HG03354 (cell line): Measurements from ENCODE around the gene SEZ6L.

Source experiments
- ATAC-seq: cut with Tn5 transposase; IDR thresholded peaks from one replicate; pipeline ENCODE4 v1.9.1; 2021; ENCODE audit warnings: mild to moderate bottlenecking; ENCODE audit not compliant: unreplicated experiment, poor library complexity, severe bottlenecking

SEZ6L gene

GRCh38 chr22:26287382-26288225 is 118.3 kb downstream of the SEZ6L start:
- no peak for ATAC-seq

DNA sequence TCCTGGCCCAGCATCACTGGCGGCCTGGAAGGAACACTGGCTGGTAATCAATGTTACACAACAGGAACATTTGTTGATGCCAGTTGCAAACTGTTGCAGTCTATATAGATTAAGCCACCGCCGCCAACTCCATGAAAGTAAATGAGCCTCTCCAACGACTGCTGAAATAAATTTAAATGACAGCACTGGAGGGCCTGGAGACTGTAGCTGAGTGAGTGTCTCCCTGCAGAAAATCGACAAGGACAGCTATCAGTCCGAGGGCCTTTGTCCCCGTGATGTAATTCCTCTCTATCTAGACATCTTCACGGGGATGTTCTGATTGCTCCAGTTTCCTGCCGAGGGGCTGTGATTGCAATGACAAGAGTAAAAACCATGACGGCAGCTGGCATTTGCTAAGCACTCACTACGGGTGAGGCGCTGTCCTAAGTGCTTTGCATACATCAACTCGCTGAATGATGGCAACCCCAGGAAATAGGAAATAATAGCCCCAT is 120.4 kb downstream of the SEZ6L start:
- ATAC-seq: no peak

GRCh38 chr22:26291940-26292666 is 122.8 kb downstream of the SEZ6L start:
- no peak for ATAC-seq

GRCh38 chr22:26292667-26292995 is 123.4 kb downstream of the SEZ6L start:
- ATAC-seq: no peak

GRCh38 chr22:26295563-26296126 is 126.4 kb downstream of the SEZ6L start:
- ATAC-seq: no peak

GRCh38 chr22:26298605-26299310 is 129.5 kb downstream of the SEZ6L start:
- no peak for ATAC-seq

DNA sequence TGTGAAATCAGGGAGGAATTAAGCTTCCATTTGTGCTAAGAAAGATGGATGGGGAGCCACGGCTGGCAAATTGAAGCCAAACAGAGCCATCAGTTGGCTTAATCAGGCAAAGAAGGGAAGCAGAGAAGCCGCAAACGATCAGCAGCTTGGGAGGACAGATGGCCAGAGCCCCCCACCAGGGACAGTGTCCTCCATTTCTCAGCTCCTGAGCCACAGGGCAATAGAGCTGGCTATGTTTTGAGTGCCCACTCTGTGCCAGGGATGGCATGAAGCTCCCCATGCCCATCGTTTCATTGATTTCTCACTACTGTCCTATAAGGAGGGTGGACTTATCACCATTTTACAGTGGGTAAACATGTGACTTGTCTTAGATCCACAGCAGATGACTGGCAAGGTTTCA is 133.5 kb downstream of the SEZ6L start:
- no peak for ATAC-seq

DNA sequence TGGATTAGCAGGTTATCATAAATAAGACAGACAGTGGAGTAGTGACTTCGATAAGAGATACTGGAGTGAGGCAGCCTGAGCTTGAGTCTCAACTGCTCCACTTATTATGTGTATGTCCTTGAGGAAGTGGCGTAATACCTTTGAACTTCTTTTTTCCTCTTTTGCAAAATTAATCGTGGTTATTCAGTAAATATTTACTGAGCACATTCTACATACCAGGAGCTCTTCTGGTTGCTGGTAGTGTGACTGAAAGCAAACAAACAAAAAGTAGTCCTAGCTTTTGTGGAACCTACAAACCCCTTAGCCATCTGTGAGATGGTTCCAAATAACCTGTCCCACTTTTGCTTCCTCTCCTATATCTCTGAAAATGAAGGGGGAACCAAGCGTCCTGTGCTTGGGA is 134.2 kb downstream of the SEZ6L start:
- ATAC-seq: no peak

DNA sequence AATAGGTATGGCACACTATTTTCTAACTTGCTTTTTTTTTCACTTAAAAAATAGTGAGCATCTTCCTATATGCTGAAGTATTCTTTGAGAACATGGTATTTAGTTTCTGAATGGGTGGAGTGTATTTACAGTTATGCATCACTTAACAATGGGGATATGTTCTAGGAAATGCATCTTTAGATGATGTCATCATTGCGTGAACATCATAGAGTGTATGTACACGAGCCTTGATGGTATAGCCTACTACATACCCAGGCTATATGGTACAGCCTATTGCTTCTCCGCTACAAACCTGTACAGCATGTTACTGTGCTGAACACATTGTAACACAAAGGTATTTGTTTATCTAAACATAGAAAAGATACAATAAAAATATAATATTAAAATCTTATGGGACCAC is 135.5 kb downstream of the SEZ6L start:
- no peak for ATAC-seq

GRCh38 chr22:26308467-26308866 is 139.2 kb downstream of the SEZ6L start:
- ATAC-seq: no peak

GRCh38 chr22:26310616-26311015 is 141.4 kb downstream of the SEZ6L start:
- no peak for ATAC-seq

- no peak for ATAC-seq
These were observed 144.0 kb downstream of the SEZ6L start for GRCh38 chr22:26313291-26313690.

DNA sequence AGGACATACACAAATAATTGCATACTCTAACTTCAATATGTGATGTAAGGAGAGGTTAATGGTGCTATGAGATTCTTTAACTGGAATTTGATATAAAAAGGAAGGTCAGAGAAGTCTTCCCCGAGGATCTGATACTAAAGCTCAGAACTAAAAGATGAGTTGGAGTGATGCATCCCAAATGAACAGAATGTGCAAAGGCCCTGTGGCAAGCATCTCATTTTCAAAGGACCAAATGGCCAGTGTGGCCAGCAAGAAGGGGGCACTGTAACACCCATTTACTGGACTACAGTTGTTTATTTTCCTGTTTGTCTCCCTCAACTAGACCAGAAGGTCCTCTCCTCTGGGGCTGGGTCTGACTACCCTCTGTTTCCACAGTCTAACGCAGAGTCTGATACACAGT is 144.9 kb downstream of the SEZ6L start:
- ATAC-seq: no peak

- no peak for ATAC-seq
These were observed 145.4 kb downstream of the SEZ6L start for GRCh38 chr22:26314656-26315055.

GRCh38 chr22:26316732-26317285 is 147.5 kb downstream of the SEZ6L start:
- ATAC-seq: no peak

GRCh38 chr22:26318975-26319374 is 149.7 kb downstream of the SEZ6L start:
- no peak for ATAC-seq

DNA sequence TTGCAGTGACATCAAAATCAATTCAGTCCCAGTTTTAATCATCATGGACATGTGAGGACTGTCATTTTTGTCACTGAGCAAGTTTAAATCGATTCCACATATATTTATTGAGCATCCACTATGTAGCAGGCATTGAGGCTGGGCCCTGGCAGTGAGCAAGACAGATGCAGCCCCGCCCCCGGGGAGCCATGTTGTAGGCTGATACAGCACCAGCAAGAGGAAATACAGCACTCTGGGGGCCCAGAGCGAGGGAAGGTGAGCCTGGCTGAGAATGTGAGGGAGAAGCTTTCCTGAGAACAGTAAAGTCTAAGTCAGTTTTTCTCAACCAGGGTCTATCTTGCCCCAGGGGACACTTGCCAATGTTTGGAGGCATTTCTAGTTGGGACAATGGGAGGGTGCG is 151.2 kb downstream of the SEZ6L start:
- no peak for ATAC-seq

GRCh38 chr22:26321469-26321913 is 152.2 kb downstream of the SEZ6L start:
- no peak for ATAC-seq

- ATAC-seq: no peak
These were observed 153.1 kb downstream of the SEZ6L start for GRCh38 chr22:26322179-26322905.
